ENCODE data around the gene RPL4.
A peak's percentile ranks its signal among the peaks of the same experiment; 100 is the strongest.
"Not testable (repeated sequence)": the region's sequence is repeated elsewhere in the genome, so short reads cannot be mapped to it uniquely, and the experiment has no call there.

RPL4 gene

DNA sequence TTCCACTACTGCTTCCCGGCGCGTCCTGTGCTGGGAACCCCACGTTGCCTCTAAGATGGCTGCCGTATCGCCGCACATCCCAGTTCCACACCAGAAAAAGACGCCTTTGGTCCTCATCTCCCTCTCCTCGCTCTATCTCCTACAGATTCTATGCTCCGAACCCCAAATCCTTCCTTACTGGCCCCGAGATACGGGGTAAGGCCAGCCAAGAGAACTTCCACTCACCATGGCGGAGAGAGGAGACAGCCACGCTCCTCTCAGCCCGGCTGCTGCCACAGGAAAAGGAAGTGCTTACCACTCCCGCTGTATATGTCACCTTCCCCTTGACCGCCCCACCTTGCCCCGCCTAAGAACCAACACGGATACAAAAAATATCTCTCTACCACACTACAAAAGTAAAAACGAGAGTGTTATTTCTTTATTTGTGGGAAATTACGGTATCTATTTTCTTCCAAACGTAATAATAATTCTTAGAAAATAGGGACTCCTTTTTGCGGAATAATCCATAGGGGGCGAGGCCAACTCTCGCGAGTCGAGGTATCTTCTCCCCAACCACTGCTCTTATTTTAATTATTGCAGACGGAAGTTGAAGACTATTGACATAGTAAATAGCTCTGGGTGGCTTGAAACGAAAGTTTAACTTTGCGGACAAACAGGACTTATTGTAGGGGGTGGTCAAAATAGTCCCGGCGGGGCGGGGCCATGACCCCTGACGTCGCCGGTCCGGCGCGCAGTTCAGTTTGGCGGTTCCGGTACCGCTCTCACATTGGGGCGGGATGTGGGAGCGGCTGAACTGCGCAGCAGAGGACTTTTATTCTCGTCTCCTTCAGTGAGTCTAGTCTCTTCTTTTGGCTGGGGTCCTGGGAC, at the start of gene RPL4, which contains the start of gene ZWILCH:
TSS of gene RPL4 (minus strand) at position 293 of the 867 bp plus-strand sequence. CDS start at position 228, 65 bp downstream.
TSS of gene ZWILCH (plus strand) at position 764 of the 867 bp plus-strand sequence. CDS start at position 777, 13 bp downstream.
- DNase-seq, result peak; percentile 53 to 76

DNA sequence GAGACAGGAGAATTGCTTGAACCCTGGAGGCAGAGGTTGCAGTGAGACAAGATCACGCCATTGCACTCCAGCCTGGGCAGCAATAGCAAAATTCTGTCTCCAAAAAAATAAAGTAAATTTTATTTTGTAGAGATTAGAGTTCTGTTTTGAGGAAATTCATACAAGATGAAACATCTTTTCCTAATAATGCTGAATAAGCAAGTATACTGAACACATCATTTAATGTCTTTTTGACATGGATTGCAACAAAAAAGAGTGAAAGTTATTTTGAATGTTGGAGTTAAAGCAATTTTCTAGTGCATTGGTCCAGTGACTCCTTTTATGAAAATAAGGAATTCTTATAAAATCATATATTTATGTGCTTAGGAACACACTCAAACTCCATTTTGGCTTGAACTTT, 40.6 kb upstream of the RPL4 start:
- no peak for DNase-seq

DNA sequence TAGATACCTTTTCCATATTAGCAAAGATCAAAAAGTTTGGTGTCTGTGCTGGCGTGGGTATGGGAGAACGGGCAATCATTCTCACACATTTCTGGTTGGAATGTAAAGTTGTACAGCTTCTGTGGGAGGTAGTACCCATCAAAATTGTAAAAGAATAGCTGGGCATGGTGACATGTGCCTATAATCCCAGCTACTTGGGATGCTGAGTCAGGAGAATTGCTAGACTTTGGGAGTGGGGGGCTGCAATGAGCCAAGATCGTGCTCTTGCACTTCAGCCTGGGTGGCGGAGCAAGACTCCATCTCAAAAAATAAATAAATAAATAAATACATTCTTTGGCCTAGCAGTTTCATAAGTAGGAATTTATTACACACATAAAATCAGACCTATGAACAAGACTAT, 38.2 kb upstream of the RPL4 start:
- DNase-seq, result no peak

DNA sequence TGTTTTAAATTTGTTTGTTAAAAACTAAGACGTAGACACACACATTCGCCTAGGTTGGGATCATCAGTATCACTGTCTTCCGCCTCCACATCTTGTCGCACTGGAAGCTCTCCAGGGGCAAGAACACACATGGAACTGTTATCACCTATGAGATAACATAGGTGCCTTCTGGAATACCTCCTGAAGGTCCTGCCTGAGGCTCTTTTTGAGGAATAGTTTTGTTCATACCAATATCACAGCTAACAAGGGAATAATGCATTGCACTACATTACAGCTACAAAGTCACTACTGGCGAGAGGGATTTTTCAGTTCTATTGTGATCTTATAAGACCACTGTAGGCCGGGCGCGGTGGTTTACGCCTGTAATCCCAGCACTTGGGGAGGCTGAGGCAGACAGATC, 30.4 kb upstream of the RPL4 start:
- no peak for DNase-seq

DNA sequence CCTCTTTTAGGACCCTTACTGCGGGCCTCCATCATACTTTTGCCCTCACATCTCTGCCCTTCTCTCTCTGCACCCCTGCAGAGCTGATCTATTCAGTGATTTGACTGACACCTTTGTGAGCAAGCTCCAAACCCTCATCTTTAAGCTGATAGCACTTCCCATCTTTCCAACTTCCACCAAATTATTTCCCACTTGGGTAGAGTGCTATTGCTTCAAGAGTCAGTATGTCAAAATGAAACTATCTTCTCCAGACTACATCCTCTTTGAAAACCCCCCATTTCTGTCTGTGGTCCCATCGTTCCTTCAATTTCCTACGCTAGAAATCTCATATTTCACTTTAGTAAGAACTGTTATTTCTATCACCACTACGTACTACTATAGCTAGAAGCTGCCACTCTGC, 20.2 kb upstream of the RPL4 start:
- DNase-seq, result no peak

DNA sequence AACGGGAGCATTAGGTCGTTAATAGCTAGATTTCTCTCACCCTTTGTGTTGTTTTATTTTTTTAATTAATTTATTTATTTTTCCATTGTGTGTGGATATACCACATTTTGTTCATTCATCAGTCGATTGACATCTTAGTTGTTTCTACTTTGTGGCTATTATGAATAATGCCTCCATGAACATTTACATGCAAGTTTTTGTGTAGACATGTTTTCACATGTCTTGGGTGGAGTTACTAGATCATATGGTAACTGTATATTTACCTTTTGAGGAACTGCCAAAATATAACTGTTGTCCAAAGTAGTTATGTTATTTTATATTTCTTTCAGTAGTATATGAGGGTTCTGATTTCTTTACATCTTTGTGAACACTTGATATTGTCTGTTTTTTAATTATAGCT, 19.3 kb upstream of the RPL4 start:
- DNase-seq, result no peak

DNA sequence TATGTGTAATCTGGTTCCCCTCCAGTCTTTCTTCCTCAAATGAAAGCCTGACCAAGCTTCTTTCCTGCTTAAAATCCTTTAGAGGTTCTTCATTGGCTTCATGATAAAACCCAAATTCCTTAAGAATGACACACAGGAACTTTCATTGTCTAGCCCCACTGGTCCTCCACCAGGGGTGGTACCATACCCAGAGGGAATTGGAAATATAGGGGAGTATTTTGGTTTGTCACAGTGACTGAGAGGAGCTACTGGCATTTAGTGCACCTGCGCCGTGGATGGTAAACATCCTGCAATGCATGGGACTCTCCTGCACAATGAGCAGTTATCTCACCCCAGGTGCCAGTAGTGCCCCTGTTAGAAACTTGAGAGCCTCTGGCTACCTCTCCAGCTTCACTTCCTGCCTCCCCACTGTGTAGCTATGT, 11.3 kb upstream of the RPL4 start:
- DNase-seq, result no peak

DNA sequence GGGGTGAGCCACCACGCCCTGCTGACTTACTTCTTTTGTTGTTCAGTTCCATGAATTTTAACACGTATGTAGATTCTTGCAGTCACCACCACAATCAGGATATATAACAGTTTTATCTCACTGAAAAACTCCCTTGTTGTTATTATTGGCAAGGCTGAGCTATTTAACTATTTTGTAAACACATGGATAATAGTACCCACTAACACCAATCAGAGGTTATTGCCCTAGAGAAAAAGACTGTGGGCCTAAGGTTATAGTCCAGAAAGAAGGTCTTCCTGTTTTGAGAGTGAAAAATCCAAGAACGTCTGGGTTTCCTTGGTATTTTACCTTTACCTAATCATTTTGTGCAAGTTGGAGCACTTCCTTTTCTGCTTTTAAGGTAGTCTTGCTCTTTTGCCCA, 9.9 kb upstream of the RPL4 start:
- no peak for DNase-seq

DNA sequence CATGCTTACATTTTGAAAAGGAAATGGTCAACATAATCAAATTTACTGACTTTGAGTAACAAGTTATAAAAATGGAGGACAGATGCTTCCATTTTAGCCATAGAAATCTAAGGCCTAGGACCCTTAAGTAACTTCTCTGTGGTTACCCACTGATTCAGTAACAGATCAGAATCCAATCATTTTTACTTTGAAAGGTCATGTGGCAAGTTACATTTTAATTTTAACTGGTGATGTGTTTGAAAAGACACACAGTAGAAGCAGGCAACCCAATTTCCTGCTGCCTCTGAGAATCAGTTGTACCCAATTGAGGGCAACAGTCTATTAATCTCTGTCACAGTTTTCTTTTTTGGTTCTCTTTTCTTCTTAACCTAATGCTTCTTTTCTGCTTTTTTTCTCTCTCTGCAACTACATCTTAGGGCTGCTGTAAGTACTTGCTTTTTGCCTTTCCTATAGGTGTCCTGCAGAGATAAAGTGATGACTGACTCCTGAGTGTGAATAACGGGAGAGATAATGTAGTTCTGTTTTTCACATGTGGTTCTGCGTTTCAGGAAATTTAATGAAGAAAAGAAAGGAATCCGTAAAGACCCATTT, 3.7 kb upstream of the RPL4 start:
- no peak for DNase-seq

DNA sequence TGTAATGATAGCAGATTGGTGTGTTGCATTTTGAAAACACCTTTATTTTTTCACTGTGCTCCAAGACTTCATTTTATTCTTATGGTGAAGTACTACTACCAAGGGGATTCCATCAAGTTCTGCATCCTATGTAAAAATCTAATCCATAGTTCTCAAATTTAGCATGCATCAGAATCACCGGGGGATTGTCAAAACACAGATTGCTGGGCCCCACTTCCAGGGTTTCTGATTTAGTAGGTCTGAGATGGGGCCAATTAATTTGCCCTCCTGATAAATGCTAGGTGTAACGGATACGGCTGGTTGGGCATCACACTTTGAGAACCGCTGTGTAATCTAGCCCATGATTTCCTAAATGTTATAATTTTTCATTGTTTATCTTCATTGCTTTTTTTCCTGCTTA, 1.2 kb upstream of the RPL4 start:
- DNase-seq, result no peak

DNA sequence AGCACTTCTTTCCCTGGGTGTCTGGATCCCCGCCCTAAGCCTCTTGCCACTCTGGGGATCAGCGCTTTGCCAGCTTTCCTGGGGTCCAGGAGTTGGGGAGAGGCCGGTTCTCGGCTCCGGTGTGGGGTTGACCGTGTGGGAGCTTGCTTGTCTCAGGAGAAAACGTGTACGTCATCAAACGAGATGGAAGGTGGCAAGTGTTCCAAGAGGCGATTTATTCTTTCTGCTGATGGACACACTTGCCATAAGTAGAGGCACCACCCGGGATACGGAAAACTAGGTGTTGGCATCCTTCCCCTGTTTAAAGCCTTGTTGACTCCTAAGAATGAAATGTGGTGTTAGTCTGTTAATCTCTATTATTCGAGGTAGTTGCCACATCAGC, 766 bp upstream of the RPL4 start:
- DNase-seq, result no peak

DNA sequence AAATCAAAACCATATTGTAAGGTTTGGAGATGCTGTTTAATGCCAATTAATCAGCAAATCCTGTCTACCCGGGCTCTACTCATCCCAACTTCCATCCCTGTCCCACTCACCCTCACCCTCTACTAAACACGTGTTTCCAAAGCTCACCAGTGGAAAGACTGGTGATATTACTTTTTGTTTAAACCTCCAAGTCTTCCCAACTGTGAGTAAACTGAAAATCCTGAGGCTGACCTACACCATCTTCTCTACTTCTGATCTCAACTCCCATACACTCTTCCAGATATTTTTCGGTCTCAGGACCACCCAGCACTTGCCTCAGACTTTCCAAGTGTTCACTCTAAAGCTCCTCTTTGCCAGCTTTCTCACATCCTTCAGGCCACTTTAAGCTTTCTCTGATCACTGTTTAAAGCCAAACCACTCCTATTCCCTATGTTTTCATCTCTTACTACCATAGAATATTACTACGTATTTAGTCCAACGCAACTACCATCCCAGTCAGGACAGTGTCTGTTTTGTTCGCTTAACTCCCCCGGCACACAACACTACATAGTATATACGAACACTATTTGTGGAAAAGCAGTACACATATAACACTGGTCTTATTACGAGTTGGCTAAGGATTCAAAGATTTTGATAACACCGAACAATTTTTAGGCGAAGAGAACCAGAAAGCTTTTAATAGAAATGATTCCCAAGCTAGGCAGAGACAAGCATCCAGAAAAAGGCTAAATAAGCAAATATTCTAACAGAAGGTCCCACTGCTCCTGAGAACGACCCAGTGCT, 684 bp downstream of the RPL4 start:
- no peak for DNase-seq

DNA sequence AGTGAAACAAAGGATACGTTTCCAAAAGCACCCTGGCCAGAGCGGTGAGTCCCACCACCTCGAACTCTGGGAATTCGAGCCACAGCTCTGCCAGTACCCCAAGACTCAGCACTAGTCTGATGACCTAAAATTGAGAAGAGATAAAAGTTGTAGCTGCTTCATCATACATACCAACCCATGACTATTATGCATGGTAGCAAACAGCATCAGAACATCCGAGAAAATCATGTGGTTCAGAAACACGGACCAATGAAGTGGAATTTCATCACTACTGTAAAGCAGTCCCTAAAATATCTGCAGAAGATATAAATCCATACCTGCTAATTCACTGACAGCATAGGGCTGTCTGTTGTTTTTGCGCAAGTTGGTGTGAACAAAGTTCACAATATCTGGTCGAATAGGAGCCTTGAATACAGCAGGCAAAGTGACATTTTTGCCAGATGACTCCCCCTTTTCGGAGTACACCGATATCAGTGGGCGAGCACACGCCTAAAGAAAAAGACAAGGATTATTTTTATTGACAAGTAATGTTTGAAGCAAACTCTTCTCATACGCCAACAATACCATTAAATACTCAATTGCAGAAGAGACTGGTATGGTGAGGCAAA, 1.5 kb downstream of the RPL4 start:
- DNase-seq, result not testable (repeated sequence)

DNA sequence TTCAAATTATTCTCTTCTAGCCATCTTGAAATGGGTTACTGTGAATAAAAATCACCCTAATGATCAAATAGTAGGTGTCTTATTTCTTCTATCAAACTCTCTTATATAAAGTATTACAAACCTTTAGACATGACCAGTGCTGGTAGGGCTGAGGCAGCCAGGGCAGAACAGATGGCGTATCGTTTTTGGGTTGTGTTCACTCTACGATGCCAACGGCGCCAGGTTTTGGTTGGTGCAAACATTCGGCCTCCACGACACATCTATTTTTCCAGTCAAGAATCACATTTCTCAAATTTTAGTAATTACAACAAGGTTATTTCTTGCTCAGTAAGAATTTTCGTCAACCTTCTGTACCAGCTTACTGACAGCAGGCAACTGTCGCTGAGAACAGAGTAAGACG, 2.2 kb downstream of the RPL4 start:
- no peak for DNase-seq

DNA sequence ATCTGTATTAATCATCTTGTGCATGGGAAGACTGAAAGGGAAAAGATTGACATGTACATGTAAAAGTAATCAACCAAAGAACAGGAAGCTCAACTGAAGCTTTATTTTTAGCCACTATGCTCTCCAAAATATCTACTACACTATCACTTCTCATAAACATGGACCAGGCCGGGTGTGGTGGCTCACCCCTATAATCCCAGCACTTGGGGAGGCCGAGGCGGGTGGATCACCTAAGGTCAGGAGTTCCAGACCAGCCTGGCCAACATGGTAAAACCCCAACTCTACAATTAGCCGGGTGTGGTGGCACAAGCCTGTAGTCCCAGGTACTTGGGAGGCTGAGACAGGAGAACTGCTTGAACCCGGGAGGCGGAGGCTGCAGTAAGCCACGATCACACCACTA, 4.3 kb downstream of the RPL4 start:
- not testable (repeated sequence) for DNase-seq

DNA sequence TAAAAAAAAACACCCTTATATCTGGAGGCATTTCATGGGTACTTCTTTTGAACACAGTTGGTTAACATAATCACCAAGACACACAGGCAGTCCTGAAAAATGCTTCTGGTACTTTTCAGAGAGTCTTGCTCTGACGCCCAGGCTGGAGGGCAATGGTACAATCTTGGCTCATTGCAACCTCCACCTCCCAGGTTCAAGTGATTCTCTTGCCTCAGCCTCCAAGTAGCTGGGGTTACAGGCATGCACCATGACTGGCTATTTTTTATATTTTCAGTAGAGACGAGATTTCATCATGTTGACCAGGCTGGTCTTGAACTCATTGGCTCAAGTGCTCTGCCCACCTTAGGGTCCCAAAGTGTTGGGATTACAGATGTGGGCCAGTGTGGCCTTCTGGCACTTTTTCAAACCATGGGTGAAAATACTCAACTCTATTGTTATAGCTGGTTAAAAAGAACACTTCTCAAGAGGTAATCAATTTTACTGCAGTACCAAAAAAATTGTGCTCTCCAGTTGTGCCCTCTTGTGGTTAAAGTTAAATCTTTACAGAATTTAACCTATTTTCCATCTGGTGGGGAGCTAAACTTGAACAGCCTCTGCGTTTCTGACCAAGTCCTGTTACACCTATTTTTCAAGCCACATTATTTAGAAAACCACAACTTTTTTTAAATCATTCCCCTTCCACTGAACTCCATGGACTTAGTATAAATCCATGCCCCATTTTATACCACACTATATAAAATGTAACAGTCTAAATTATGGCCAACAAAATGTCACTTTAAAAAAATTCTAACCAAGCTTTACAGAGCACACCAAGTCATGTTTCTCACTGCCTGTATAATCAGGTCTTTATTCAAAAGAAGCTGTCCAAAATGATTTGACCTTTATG, 5.9 kb downstream of the RPL4 start:
- DNase-seq, result peak; percentile 26 to 31

DNA sequence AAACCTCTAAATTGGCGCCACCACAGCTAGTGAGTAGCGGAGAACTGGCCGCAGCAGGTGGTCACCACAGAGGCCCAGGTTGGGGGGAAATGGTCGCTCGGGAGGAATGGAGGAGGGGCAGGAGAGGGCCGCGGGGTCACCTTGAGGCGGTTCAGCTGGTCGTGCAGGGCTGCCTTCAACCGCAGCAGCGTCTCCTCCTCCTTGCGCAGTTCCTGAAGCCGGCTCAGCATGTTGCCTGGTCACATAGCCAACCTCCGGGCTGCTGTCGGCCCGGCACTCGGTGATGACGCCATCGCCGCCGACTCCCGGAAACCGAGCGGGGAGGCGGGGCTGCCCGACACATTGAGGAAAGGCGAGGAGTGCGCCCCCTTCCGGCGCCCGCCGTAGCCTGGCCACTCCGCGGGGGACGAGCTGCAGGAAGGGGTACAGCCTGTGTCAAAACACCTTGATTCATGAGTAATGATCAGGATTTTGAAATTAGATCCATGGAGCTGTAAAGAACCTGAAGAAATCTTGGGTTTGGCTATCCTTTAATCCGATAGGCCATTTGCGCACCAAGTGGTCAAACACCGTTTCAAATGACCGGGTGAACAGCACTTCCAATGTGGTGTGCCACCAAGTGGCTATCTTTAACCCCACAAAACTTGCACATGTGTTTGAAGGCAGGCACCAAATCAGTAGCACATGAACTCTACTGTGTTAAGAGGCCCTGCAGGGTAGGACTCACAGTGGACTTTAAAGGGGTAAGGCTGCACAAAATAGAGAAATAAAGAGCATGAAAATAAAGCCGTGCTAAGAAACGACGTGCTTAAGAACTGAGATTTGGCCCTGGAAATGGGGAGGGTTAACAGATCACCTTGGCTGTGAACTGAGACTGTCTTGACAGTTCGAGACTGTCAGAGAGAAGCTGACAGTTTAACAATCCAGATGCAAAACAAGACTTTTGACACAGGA, 6.9 kb downstream of the RPL4 start, which contains the start of gene SNAPC5:
TSS of gene SNAPC5 (minus strand) at position 261 of the 954 bp plus-strand sequence. CDS start at position 230, 31 bp downstream.
- peak; percentile 95 for DNase-seq

DNA sequence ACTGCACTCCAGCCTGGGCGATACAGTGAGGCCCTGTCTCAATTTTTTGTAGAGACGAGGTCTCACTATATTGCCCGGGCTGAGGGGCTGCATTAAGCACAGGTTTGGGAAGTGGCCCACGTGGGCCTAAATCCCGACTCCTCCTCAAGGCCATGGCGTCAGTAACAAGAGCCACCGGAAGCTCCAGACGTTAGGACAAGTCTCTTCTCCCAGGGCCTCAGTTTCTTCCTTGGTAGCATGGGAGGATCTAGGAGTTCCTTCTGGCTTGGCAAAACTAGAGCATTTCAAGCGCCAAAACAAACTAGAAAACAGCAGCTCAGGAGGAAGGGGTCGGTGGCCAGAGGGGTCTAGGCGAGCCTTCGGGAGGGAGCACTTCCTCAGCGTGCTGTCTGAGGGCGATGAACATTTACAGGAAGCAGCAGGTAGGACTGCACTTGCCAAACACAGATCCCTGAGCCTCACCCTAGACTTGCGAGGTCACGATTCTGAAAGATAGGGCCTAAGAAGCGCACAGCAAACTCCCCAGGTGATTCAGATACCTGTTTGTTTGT, 7.6 kb downstream of the RPL4 start:
- peak; percentile 29 to 38 for DNase-seq

DNA sequence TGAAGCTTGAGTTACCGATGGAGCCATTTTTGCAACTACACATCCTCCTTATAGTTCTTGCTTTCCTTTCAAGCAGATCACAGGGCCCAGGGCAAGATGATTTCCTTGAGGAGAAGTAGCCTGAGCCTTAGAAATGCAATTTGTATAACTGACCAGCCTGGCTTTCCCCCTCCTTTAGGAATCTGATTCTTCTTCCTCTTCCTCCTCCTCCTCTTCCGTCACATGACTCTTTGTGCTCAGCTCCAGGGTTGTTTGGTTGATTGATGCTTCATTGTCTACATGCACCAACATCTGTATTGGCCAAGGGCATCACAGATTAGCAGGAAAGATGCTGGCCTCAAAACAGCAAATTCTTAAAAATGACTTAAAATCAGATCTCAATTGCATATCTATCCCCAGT, 10.4 kb downstream of the RPL4 start:
- DNase-seq, result no peak

DNA sequence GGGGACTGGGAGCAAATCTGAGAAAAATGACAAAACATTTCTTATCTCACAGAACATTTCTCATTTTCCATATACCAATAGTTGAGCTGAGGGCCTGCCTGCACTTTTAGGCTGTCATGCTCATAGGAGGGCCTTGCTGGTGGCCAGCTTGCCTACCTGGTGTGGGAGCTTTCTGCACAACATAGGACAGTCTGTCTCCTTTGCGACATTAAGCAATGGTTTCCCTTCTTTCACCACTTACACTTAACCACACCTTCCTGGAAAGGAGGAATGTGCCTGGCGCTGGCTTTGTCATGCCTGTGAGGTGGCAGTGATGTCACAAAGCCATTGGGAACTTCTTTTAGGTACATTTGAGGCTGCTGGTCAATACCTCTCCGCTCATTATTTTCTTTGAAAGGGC, 12.8 kb downstream of the RPL4 start:
- DNase-seq, result no peak

All from NCI-H2081 (cell line).